Erythroblast (primary cell): ENCODE measurements around the gene EIPR1.

ENCODE experiments used
- DNase-seq, 2 experiments: peaks; one replicate each; lab custom pipeline; 2025; lab: John Stamatoyannopoulos, UW
- GATA1 ChIP-seq: IDR thresholded peaks from 2 replicates; pipeline ENCODE4 v1.6.1; 2011; ENCODE audit warnings: low read depth, mild to moderate bottlenecking, control low read depth, low read length, moderate library complexity
- POLR2A ChIP-seq: IDR thresholded peaks from 2 replicates; pipeline ENCODE4 v1.6.1; 2011; ENCODE audit warnings: mild to moderate bottlenecking, low read length

EIPR1 gene

GRCh38 chr2:3212984-3213383, 164.6 kb downstream of the EIPR1 start:
- no peak for TF ChIP-seq GATA1
- no peak for TF ChIP-seq POLR2A
- no peak for DNase-seq

GRCh38 chr2:3212061-3212362, 165.6 kb downstream of the EIPR1 start:
- TF ChIP-seq POLR2A (no peak), GATA1 (no peak)
- DNase-seq, result no peak

GRCh38 chr2:3211256-3212060, 166.2 kb downstream of the EIPR1 start:
- TF ChIP-seq GATA1, result no peak
- no peak for TF ChIP-seq POLR2A
- DNase-seq, result no peak

GRCh38 chr2:3210257-3210656, 167.4 kb downstream of the EIPR1 start:
- no peak for TF ChIP-seq GATA1
- no peak for TF ChIP-seq POLR2A
- DNase-seq, result no peak

GRCh38 chr2:3209258-3209657, 168.4 kb downstream of the EIPR1 start:
- no peak for DNase-seq
- TF ChIP-seq GATA1 (no peak), POLR2A (no peak)

- no peak for DNase-seq
- TF ChIP-seq GATA1, result no peak
- no peak for TF ChIP-seq POLR2A
These were observed 169.0 kb downstream of the EIPR1 start for GRCh38 chr2:3208591-3208990.

- TF ChIP-seq POLR2A (no peak), GATA1 (no peak)
- DNase-seq, result no peak
These were observed 169.4 kb downstream of the EIPR1 start for GRCh38 chr2:3208179-3208578.

GRCh38 chr2:3207091-3207491, 170.5 kb downstream of the EIPR1 start:
- no peak for DNase-seq
- no peak for TF ChIP-seq POLR2A
- TF ChIP-seq GATA1, result no peak

GRCh38 chr2:3205845-3206244, 171.8 kb downstream of the EIPR1 start:
- DNase-seq, result no peak
- TF ChIP-seq GATA1 (no peak), POLR2A (no peak)

GRCh38 chr2:3204031-3204821, 173.4 kb downstream of the EIPR1 start:
- TF ChIP-seq POLR2A, result no peak
- no peak for TF ChIP-seq GATA1
- DNase-seq, result no peak

- no peak for DNase-seq
- TF ChIP-seq GATA1 (no peak), POLR2A (no peak)
These were observed 174.1 kb downstream of the EIPR1 start for GRCh38 chr2:3203497-3204019.

GRCh38 chr2:3202926-3203325, 174.7 kb downstream of the EIPR1 start:
- TF ChIP-seq POLR2A (no peak), GATA1 (no peak)
- DNase-seq, result no peak

- TF ChIP-seq GATA1, result no peak
- no peak for TF ChIP-seq POLR2A
- DNase-seq, result no peak
These were observed 176.3 kb downstream of the EIPR1 start for GRCh38 chr2:3201281-3201680.

- no peak for DNase-seq
- no peak for TF ChIP-seq GATA1
- no peak for TF ChIP-seq POLR2A
These were observed 177.1 kb downstream of the EIPR1 start for GRCh38 chr2:3200420-3200939.
